Sigmoid colon (tissue), 7 donors: ENCODE results near the gene CYP11A1. TPM values are rescaled to one million over a fixed set of nuclear protein-coding genes. Genes with fewer than 3 reads are reported as not detected.
A peak's percentile ranks its signal among the peaks of the same experiment; 100 is the strongest.

Experiments used
- DNase-seq: peaks from one replicate; pipeline ENCODE4 v3.0.0-alpha.2; 2019
- H3K27ac ChIP-seq, 4 donors: fragments of 200-600 bp; sonication (generic); one replicate each; pipeline ENCODE4 v1.5.1; 2016 to 2019; ENCODE audit warnings: mild to moderate bottlenecking in 1 of 4
- H3K27me3 ChIP-seq, 3 donors: fragments of 200-600 bp; sonication (generic); one replicate each; pipeline ENCODE4 v1.5.1; 2019; ENCODE audit warnings: mild to moderate bottlenecking in 1 of 3
- H3K36me3 ChIP-seq, 4 donors: fragments of 200-600 bp; sonication (generic); one replicate each; pipeline ENCODE4 v1.5.1; 2016 to 2019
- H3K4me1 ChIP-seq, 4 donors: fragments of 200-600 bp; sonication (generic); one replicate each; pipeline ENCODE4 v1.5.1; 2017 to 2019
- H3K4me3 ChIP-seq, 4 donors: fragments of 200-600 bp; sonication (generic); one replicate each; pipeline ENCODE4 v1.5.1; 2017 to 2019; ENCODE audit warnings: mild to moderate bottlenecking in 2 of 4, moderate library complexity in 1 of 4
- H3K9me3 ChIP-seq, 4 donors: fragments of 200-600 bp in 3 of 4; sonication (generic) in 3 of 4; one replicate each; pipeline versions ENCODE4 v1.5.1 to v1.6.1; 2013 to 2019
- CTCF ChIP-seq, 4 experiments: fragments of 450-650 bp in 3 of 4; fragments of 200-600 bp in 1 of 4; IDR thresholded peaks; one replicate each; pipeline ENCODE4 v1.5.1; 2016 to 2019; ENCODE audit warnings: antibody characterized with exemption in 4 of 4, mild to moderate bottlenecking in 3 of 4, moderate library complexity in 2 of 4
- EP300 ChIP-seq, 4 donors: sonication (generic); formaldehyde crosslinking; IDR thresholded peaks; one replicate each; pipeline ENCODE4 v1.6.1; 2017; ENCODE audit warnings: antibody characterized with exemption in 4 of 4
- POLR2A ChIP-seq, 2 donors: fragments of 450-650 bp; IDR thresholded peaks; one replicate each; pipeline ENCODE4 v1.6.1; 2016; ENCODE audit warnings: antibody characterized with exemption in 2 of 2, mild to moderate bottlenecking in 2 of 2, moderate library complexity in 2 of 2
- POLR2AphosphoS5 ChIP-seq, 4 donors: sonication (generic); formaldehyde crosslinking; IDR thresholded peaks; one replicate each; pipeline ENCODE4 v1.6.1; 2017; ENCODE audit warnings: antibody characterized with exemption in 4 of 4
- WGBS, 2 donors: extraction: QIAGEN DNeasy Blood & Tissue Kit; methylation state at CpG; one replicate each; pipeline ENCODE4 v1.1.7; 2013; 5-methylcytosine and 5-hydroxymethylcytosine counted together
- intact Hi-C: fragments of 100-400 bp; cut with DNase I; formaldehyde crosslinking; loops from one replicate; pipeline ENCODE4 v1.15.1; 2023
- polyA plus RNA-seq, 3 donors: library from polyadenylated mRNA; stranded (reverse); fragments of 200-250 nt; gene quantifications; one replicate each; pipeline ENCODE4 v1.2.3, GENCODE V29; 2013
- total RNA-seq, 4 donors: library from RNA; depleted of rRNA; stranded (reverse); fragments of >200 nt; gene quantifications; one replicate each; pipeline ENCODE4 v1.1.0, GENCODE V29; 2016
- donor health status: healthy with polysubstance abuse.
- donor health status: Bipolar disorder and iron deficiency.
- donor health status: healthy.

Gene CYP11A1
- total RNA-seq = 1 to 10 TPM in 1 of 4 donors, under 1 TPM in 2, not detected in 1; 0.36 to 1.7 (median 0.49) TPM
- polyA plus RNA-seq = 1 to 10 TPM in 1 of 3 donors, under 1 TPM in 1, not detected in 1; 0.22 to 1.2 TPM

- H3K27ac ChIP-seq = no peak within 1 kb of the TSS
- H3K36me3 ChIP-seq = no peaks in the 10 kb centered on the region
- peaks cover 0 to 12% (median 3%) of the 10 kb centered on the region in 4 donors for H3K4me1 ChIP-seq
- TF ChIP-seq POLR2A (IDR thresholded peaks at IDR 0.05) (no peak), POLR2AphosphoS5 (IDR thresholded peaks at IDR 0.05) (no peak), CTCF (IDR thresholded peaks at IDR 0.05) (no peak), EP300 (IDR thresholded peaks at IDR 0.05) (no peak)
- 69 to 89% methylated on average over 12 of the region's 12 CpGs for WGBS, 2 donors
- H3K4me3 ChIP-seq = peak within 1 kb of the TSS in 1 of 4 donors; percentile 61
- DNase-seq = peak; percentile 38
- H3K9me3 ChIP-seq = no peaks in the 10 kb centered on the region
- H3K27me3 ChIP-seq = peaks cover 0 to 32% (median 23%) of the 10 kb centered on the region in 3 donors
- intact Hi-C loops = no loop called here
Observed at GRCh38 chr15:74367296-74367854, at the start of gene CYP11A1. TSS of gene CYP11A1 (minus strand) at chr15:74367646. CDS start at chr15:74367585, 61 bp downstream.

GRCh38 chr15:74417225-74417624 lies 49.8 kb upstream of the CYP11A1 start:
- H3K9me3 ChIP-seq = no peaks in the 10 kb centered on the region
- intact Hi-C loops = no loop called here
- H3K4me3 ChIP-seq = no peak overlapping the region
- no peaks in the 10 kb centered on the region for H3K36me3 ChIP-seq
- H3K27me3 ChIP-seq = no peaks in the 10 kb centered on the region
- no peak for TF ChIP-seq EP300 (IDR thresholded peaks at IDR 0.05)
- TF ChIP-seq CTCF (IDR thresholded peaks at IDR 0.05) = no peak
- TF ChIP-seq POLR2AphosphoS5 (IDR thresholded peaks at IDR 0.05) = no peak
- no peak for TF ChIP-seq POLR2A (IDR thresholded peaks at IDR 0.05)
- WGBS, 2 donors = 91% methylated on average over 13 of the region's 13 CpGs
- no peaks in the 10 kb centered on the region for H3K4me1 ChIP-seq
- no peak for DNase-seq
- H3K27ac ChIP-seq = no peak overlapping the region

GRCh38 chr15:74415966-74416916 lies 48.8 kb upstream of the CYP11A1 start:
- Histone ChIP-seq H3K36me3 (no peaks in the 10 kb centered on the region), H3K27me3 (no peaks in the 10 kb centered on the region), H3K9me3 (no peaks in the 10 kb centered on the region), H3K27ac (no peak overlapping the region), H3K4me3 (no peak overlapping the region), H3K4me1 (no peaks in the 10 kb centered on the region)
- TF ChIP-seq POLR2A (IDR thresholded peaks at IDR 0.05) (no peak), CTCF (IDR thresholded peaks at IDR 0.05) (no peak), POLR2AphosphoS5 (IDR thresholded peaks at IDR 0.05) (no peak), EP300 (IDR thresholded peaks at IDR 0.05) (no peak)
- no peak for DNase-seq
- 82 to 85% methylated on average over 19 of the region's 19 CpGs for WGBS, 2 donors
- intact Hi-C loops = no loop called here

- intact Hi-C loops = no loop called here
- no peak overlapping the region for H3K4me3 ChIP-seq
- H3K36me3 ChIP-seq = no peaks in the 10 kb centered on the region
- H3K4me1 ChIP-seq = no peaks in the 10 kb centered on the region
- 95 to 96% methylated on average over 12 of the region's 12 CpGs for WGBS, 2 donors
- H3K27ac ChIP-seq = no peak overlapping the region
- H3K27me3 ChIP-seq = no peaks in the 10 kb centered on the region
- DNase-seq = no peak
- no peaks in the 10 kb centered on the region for H3K9me3 ChIP-seq
- no peak for TF ChIP-seq EP300 (IDR thresholded peaks at IDR 0.05)
- TF ChIP-seq POLR2AphosphoS5 (IDR thresholded peaks at IDR 0.05) = no peak
- TF ChIP-seq POLR2A (IDR thresholded peaks at IDR 0.05) = no peak
- no peak for TF ChIP-seq CTCF (IDR thresholded peaks at IDR 0.05)
Observed at GRCh38 chr15:74414603-74415338, 47.3 kb upstream of the CYP11A1 start.
